Prostate gland (tissue), 2 donors: Measurements from ENCODE around the gene AGPAT1.

Source experiments
- CTCF ChIP-seq, 4 experiments: fragments of 200-600 bp in 2 of 4; fragments of 450-650 bp in 2 of 4; sonication (generic) in 2 of 4; IDR thresholded peaks; 1 replicate in 3 of 4; 2 replicates in 1 of 4; pipeline ENCODE4 v1.5.1; 2016 to 2019; ENCODE audit warnings: antibody characterized with exemption in 4 of 4, mild to moderate bottlenecking in 2 of 4, moderate library complexity in 2 of 4
- POLR2A ChIP-seq: fragments of 450-650 bp; IDR thresholded peaks from one replicate; pipeline ENCODE4 v1.6.1; 2016; ENCODE audit warnings: antibody characterized with exemption, mild to moderate bottlenecking
- POLR2AphosphoS5 ChIP-seq: sonication (generic); formaldehyde crosslinking; IDR thresholded peaks from one replicate; pipeline ENCODE4 v1.6.1; 2017; ENCODE audit warnings: antibody characterized with exemption

- TF ChIP-seq CTCF (IDR thresholded peaks at IDR 0.05): no peak
- no peak for TF ChIP-seq POLR2A
- no peak for TF ChIP-seq POLR2AphosphoS5
Measured at GRCh38 chr6:32208996-32209395, 33.1 kb upstream of the AGPAT1 start.
